Measurements from ENCODE around the gene BICDL1.

The BICDL1 gene

GRCh38 chr12:120078868-120079267 is 89.8 kb downstream of the BICDL1 start:
- DNase-seq (ENCODE audit: low spot score) (no peak), FAIRE-seq (no peak)

- FAIRE-seq, result no peak
- DNase-seq (ENCODE audit: low spot score), result no peak
Observed at GRCh38 chr12:120079411-120080400, 90.7 kb downstream of the BICDL1 start.

- DNase-seq (ENCODE audit: low spot score), result no peak
- no peak for FAIRE-seq
Observed at GRCh38 chr12:120081641-120082040, 92.6 kb downstream of the BICDL1 start.

GRCh38 chr12:120085920-120086645 is 97.0 kb downstream of the BICDL1 start:
- FAIRE-seq, result no peak

GRCh38 chr12:120086801-120087621 is 98.0 kb downstream of the BICDL1 start:
- peak; percentile 54 for FAIRE-seq

More at GRCh38 chr12:120085920-120086645, 97.0 kb downstream of the BICDL1 start:
- DNase-seq (ENCODE audit: low spot score), result no peak

GRCh38 chr12:120089105-120089504 is 100.1 kb downstream of the BICDL1 start:
- no peak for FAIRE-seq

More at GRCh38 chr12:120086801-120087621, 98.0 kb downstream of the BICDL1 start:
- peak; percentile 98 for DNase-seq (ENCODE audit: low spot score)

GRCh38 chr12:120089796-120090195 is 100.8 kb downstream of the BICDL1 start:
- DNase-seq (ENCODE audit: low spot score), result no peak
- no peak for FAIRE-seq

More at GRCh38 chr12:120089105-120089504, 100.1 kb downstream of the BICDL1 start:
- DNase-seq (ENCODE audit: low spot score), result no peak

GRCh38 chr12:120090206-120090605 is 101.2 kb downstream of the BICDL1 start:
- DNase-seq (ENCODE audit: low spot score), result no peak
- no peak for FAIRE-seq

GRCh38 chr12:120090626-120091295 is 101.7 kb downstream of the BICDL1 start:
- FAIRE-seq (no peak), DNase-seq (ENCODE audit: low spot score) (no peak)

GRCh38 chr12:120091371-120092090 is 102.5 kb downstream of the BICDL1 start:
- no peak for DNase-seq (ENCODE audit: low spot score)
- no peak for FAIRE-seq

- no peak for DNase-seq (ENCODE audit: low spot score)
- no peak for FAIRE-seq
Observed at GRCh38 chr12:120092551-120093335, 103.7 kb downstream of the BICDL1 start.

GRCh38 chr12:120093336-120093591 is 104.2 kb downstream of the BICDL1 start:
- FAIRE-seq, result no peak

GRCh38 chr12:120093592-120094355 is 104.7 kb downstream of the BICDL1 start:
- FAIRE-seq (no peak), DNase-seq (ENCODE audit: low spot score) (no peak)

More at GRCh38 chr12:120093336-120093591, 104.2 kb downstream of the BICDL1 start:
- no peak for DNase-seq (ENCODE audit: low spot score)

- no peak for FAIRE-seq
- DNase-seq (ENCODE audit: low spot score), result no peak
Observed at GRCh38 chr12:120094485-120094884, 105.4 kb downstream of the BICDL1 start.

- FAIRE-seq (no peak), DNase-seq (ENCODE audit: low spot score) (no peak)
Observed at GRCh38 chr12:120095331-120095730, 106.3 kb downstream of the BICDL1 start.

GRCh38 chr12:120095736-120096135 is 106.7 kb downstream of the BICDL1 start:
- DNase-seq (ENCODE audit: low spot score), result no peak
- FAIRE-seq, result no peak

GRCh38 chr12:120096671-120097202 is 107.7 kb downstream of the BICDL1 start:
- no peak for FAIRE-seq
- no peak for DNase-seq (ENCODE audit: low spot score)

GRCh38 chr12:120098756-120099470 is 109.9 kb downstream of the BICDL1 start:
- FAIRE-seq, result no peak

More at GRCh38 chr12:120098756-120099470, 109.9 kb downstream of the BICDL1 start:
- DNase-seq (ENCODE audit: low spot score), result no peak
